Fibroblast of lung (primary cell): ENCODE results near the gene PRDM16.

ENCODE experiments used
- CTCF ChIP-seq, 2 donors: IDR thresholded peaks in 1 of 2; conservative IDR thresholded peaks in 1 of 2; 1 replicate in 1 of 2; 2 replicates in 1 of 2; pipeline ENCODE4 v1.5.1; 2011 to 2012; ENCODE audit warnings: low read length in 2 of 2, control low read depth in 1 of 2, inconsistent platforms in 1 of 2, low read depth in 1 of 2, mild to moderate bottlenecking in 1 of 2
- EZH2 ChIP-seq: IDR thresholded peaks from 2 replicates; pipeline ENCODE4 v1.5.1; 2012; ENCODE audit warnings: low read length, control low read depth, mild to moderate bottlenecking; ENCODE audit errors: missing control alignments

GRCh38 chr1:3056641-3057040 is 12.4 kb upstream of the PRDM16 start:
- TF ChIP-seq CTCF (conservative IDR thresholded peaks at IDR 0.05 in 1 of 2, IDR thresholded peaks at IDR 0.05 in 1 of 2; ENCODE audit: low read depth in 1 of 2, low read length in 2 of 2) (no peak), EZH2 (no peak)
